HEK293T (cell line): ENCODE measurements around the gene SEPTIN1.

Experiments used
- ARNT ChIP-seq: fragments of 450-650 bp; IDR thresholded peaks from 2 replicates; pipeline ENCODE4 v1.6.1; 2017; ENCODE audit warnings: mild to moderate bottlenecking
- FOXK2 ChIP-seq: fragments of 450-650 bp; IDR thresholded peaks from 2 replicates; pipeline ENCODE4 v1.6.1; 2016; ENCODE audit warnings: mild to moderate bottlenecking
- HDGF ChIP-seq: fragments of 450-650 bp; IDR thresholded peaks from 2 replicates; pipeline ENCODE4 v1.6.1; 2017; ENCODE audit warnings: antibody characterized with exemption, borderline replicate concordance
- SP1 ChIP-seq: fragments of 450-650 bp; IDR thresholded peaks from 2 replicates; pipeline ENCODE4 v1.6.1; 2017

GRCh38 chr16:30398661-30399434 is 16.5 kb upstream of the SEPTIN1 start:
- no peak for TF ChIP-seq SP1
- TF ChIP-seq ARNT = no peak
- no peak for TF ChIP-seq FOXK2
- TF ChIP-seq HDGF = no peak
